ENCODE results near the gene DIPK1B.
"Not testable (repeated sequence)": the region's sequence is repeated elsewhere in the genome, so short reads cannot be mapped to it uniquely, and the experiment has no call there.

The DIPK1B gene

DNA sequence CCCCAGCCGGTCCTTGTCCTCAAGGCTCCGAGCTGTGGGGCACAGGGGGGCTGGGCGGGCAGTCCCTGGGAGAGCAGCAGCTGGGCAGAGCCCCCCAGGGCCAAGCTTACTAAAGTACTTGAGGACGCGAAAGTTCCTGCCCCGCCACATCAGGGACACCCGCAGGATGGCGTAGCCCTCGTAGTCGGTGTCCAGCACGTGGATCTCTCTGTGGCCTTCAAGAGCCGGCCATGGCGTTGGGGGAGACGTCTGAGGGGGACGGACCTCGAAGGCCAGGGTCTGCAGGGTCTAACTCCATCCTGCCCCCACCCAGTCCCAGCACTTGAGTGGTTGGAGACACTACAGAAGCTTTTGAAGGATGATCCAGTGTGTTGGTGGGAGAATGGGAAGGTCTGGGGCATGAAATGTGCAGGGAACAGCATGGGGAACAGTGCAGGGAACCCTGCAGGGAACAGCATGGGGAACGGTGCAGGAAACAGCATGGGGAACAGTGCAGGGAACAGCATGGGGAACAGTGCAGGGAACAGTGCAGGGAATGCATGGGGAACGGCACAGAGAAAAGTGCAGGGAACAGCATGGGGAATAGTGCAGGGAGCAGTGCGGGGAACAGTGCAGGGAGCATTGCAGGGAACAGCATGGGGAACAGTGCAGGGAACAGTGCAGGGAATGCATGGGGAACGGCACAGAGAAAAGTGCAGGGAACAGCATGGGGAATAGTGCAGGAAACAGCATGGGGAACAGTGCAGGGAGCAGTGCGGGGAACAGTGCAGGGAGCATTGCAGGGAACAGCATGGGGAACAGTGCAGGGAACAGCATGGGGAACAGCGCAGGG, 43.1 kb downstream of the DIPK1B start:
- DNase-seq, result not testable (repeated sequence)

DNA sequence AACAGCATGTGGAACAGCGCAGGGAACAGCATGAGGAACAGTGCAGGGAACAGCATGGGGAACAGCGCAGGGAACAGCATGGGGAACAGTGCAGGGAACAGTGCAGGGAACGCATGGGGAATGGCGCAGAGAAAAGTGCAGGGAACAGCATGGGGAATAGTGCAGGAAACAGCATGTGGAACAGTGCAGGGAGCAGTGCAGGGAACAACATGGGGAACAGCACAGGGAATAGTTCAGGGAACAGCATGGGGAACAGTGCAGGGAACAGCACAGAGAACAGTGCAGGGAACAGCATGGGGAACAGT, 43.7 kb downstream of the DIPK1B start:
- DNase-seq, result no peak

DNA sequence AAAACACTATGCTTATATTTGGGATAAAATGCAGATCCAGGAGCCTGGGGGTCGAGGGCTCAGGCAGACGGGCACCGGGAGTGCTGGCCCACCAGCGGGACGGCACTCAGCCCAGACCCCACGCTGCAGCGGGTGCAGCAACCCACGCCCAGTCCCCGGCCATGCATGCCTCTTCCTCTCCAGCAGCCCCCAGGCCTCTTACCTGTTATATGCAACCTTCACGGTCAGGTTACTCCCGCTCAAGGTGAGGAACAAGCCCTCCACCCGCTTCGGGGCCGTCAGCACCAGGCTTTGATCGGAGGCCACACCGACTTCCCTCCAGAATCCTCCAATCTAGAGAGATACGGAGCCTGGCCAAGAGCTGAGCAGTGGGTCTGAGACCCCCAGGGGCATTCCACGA, 44.5 kb downstream of the DIPK1B start:
- DNase-seq, result no peak

DNA sequence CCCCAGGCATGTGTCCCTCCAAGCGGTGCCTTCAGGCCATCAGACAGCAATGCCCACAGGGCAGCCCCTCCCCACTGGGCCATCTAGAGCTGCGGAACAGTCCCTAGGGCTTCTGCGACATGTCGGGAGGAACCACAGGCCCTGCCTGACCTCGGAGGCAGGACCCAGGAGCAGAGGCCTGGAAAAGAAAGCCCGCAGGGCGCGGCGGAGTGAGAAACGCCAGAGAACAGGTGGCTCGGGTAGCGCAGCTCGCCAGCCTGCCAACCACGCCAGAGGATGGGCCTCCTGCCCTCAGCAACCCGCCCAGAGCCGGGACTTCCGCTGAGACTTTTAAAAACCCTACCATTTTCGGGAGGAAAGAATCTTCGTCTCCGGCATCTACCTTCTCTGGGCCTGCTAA, 45.0 kb downstream of the DIPK1B start:
- DNase-seq, result no peak

DNA sequence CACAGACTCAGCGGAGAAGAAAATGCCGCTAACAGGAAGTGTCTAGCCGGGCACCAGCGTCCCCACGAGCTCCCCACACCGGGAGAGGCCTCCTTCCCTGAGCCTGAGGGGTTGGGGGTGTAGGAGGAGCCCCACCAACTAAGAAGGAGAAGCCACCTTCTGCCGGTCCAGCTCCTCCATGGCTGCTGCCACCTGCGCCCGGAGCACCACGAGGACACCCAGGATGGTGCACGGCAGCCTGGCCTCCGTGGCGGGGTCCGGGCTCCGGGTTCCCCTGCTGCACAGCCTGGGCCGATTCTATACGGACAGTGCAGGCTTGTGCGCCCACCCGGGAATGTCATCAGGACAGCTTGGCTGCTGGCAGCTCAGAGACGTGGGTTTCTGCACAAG, 45.4 kb downstream of the DIPK1B start:
- DNase-seq, result no peak

DNA sequence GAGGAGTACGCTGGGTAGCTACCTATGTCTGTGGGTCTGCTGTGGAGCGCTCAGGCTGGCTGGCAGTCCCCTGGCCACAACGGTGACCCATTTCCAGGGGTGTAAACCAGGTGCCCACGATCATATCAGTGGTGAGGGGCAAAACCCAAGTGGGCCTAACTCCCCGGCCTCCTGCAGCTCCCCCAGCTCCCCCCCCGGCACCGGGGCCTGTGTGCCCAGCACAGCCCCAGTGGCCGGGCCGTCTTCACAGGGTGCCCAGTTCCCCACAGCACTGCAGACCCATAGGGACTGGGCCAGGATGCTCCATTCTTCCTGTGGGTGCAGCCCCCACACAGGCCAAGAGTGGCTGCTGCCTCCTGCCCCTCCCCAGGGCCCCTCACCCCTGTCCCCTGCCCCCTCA, 46.6 kb downstream of the DIPK1B start:
- no peak for DNase-seq

DNA sequence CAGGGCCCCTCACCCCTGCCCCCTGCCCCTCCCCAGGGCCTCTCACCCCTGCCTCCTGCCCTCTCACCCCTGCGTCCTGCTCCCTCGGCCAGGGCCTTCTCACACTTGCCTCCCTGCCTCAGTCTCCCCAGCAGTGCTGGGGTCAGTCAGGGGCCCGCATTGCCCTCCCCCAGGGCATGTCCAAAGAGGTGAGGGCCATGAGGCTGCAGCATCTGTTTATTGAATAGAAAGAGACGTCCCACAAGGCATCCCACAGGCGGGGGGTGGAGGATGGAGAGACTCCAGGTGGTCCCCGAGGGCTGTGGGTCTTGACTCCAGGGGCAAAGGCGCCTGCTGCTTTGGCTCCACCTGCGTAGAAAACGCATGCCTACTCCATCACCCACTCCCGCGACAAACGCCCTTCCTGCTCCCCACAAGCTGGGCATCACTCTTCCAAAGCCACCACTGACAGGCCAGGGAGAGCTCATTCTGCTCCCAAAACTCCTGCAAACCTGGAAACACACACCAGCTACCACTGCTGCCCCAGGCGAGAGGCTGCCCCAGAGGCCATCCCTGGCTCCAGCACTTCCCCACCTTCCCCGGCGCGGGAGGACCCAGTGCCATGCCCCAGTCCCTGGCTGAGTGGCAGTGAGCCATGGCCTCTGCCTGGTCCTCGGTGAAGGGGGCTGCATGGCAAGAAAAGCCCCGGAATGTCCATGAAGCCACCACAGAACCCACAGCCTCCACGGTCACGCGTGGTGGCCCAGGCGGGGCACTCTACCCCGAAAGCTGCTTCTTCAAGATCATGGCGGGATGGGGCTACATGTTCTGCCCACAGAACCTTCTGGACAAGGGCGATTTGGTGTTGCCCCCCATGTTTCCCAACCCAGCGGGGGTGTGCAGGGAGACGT, 47.3 kb downstream of the DIPK1B start:
- no peak for DNase-seq

DNA sequence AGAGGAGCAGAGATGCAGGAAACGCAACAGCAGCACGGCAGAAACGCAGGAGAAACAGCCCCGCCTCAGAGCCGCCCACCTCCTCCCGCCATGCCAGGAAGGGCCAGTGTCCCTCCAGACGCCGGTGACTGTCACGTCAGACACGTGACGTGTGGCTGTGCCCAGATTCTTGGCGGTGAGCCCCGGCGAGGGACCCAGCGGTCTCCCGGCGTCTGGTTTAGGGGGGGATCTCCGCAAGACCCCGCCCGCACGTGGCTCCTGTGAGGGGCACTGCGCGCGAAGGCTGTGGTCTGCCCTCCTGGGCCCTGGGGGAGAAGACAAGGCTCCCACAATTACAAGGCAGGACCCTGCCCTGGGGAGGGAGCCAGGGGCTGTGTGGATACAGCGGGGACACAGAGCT, 48.1 kb downstream of the DIPK1B start:
- DNase-seq, result no peak

DNA sequence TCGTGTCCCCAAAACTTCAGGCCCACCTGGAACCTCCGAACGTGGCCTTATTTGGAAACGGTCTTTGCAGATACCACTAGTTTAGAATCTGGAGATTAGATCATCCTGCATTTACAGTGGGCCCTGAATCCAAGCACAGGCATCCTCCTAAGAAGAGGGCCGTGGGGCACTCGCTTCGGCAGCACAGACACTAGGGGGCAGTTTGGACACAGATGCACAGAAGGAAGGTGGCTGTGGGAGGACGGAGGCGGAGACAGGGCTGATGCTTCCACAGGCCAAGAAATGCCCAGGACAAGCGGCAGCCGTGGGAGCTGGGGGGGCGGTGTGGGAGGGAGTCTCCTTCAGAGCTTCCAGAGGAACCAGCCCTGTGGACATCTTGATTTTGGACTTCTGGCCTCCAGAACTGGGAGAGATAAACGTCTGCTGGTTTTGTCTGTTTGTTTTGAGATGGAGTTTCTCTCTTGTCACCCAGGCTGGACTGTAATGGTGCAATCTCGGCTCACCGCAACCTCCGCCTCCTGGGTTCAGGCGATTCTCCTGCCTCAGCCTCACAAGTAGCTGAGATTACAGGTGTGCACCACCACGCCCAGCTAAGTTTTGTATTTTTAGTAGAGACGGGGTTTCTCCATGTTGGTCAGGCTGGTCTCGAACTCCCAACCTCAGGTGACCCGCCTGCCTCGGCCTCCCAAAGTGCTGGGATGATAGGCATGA, 48.6 kb downstream of the DIPK1B start:
- peak; percentile 32 to 43 for DNase-seq

DNA sequence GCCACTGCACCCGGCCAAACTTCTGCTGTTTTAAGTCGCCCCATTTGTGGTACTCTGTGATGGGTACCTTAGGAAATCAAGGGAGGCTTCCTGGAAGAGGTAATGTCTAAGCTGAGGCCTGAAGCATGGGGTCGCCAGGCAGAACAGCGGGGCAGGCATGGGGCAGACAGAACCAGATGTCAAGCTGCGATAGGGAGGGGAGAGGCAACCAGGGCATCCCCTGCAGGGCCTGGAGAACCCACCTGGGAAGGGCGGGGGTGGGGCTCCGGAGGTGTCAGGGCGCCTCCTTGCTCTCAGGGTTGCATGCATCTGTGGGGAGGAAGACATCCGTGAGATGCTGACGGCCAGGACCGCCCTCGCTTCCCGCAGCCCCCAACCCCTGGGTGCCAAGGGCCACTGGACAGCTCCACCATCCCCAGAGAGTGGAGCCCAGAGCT, 49.2 kb downstream of the DIPK1B start:
- DNase-seq, result no peak

DNA sequence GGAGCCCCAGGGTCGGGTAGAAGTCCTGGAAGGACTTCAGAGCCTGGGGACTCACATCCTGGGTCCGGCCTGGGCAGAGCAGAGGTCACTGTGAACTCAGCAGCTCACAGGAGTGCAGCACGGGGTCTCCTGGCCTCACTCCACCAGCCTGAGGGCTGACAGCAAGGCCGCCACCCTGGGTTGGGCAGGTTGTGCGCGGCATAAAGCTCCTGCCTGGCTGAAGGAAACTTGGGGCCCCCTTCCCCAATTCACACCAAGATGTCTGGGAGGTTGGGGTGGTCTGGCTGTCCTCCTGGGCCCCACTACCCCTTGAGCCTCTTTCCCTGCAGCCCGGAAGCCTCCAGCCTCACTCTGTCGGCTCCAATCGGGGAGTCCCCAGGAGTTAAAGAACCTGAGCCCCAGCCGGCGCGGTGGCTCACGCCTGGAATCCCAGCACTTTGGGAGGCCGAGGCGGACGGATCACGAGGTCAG, 49.9 kb downstream of the DIPK1B start:
- no peak for DNase-seq

DNA sequence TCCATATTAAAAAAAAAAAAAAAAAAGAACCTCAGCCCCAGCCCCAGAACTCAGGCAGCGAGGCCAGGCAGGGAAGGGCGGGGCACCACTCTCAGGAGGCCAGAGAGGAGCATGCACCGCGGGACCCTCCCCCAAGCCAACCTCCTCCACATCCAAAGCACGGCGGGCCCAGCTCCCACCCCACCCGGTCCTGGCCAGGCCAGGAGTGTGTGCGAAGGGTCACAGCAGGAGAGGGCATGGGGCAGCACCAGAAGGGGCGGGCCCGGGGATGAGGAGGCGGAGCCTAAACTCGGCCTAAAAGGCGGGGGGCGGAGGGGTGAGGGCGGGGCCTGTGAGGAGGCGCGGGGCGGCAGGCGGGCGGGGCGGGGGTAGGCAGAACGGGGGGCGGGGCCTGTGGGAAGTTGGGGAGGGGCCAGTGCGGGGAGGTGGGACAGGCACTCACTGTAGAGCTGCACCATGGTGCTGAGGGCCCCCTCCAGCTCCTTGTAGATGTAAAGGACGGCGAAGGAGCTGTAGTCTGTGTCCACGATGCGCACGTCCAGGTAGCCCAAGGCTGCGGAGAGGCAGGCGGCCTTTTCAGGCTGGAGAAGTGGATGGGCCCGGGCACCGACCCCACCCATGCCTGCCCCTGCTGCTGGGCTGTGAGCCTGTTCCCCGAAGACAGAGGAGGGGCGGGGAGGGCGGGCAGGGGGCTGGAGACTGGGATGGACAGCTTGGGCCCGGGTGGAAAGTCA, 50.7 kb downstream of the DIPK1B start:
- DNase-seq, result peak in 1 of 2 experiments; percentile 32

DNA sequence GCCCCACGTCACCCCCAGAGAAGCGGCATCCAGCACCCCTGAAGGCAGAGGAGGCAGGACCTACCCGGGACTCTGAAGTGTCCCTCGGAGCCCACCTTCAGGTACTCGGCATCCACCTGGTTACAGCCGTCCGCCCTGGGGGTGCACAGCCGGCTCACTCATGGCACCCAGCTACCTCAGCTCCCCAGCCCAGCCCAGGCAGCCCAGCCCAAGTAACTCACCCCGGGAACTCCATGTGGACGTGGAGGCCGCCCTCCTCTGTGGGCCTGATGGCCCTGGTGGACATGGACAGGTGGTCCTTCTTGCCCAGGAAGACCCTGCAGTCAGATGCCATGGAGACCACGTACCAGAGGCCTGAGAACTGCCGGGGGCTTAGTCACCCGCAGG, 51.3 kb downstream of the DIPK1B start:
- no peak for DNase-seq

DNA sequence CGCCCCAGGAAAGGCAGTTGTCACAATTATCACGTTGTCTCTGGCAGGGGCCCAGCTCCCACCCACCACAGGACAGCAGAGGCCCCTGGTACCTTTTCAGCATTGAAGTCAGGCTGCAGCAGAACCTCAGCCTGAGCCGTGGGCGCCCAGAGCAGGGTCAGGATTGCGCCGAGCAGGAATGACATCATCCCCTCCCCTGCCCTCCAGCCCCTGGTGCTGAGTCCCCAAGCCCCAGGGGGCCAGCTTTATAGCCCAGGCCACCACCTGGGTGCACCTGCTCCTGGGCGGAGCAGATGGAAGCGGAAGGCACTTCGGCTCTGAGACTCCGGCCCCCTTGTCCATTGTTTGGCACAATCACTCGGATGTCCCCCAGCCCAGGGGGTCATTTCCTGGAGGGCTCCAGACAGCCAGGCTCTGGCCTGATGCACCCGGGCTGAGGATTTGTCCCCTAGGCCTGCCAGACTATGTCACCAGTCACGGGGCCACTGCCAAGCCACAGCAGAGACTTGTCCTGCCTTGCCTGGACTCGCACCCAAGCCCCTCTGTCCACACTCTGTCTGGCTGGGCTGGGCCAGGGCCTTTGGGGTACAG, 52.0 kb downstream of the DIPK1B start, which contains the start of gene LCN15:
Gene LCN15, minus strand, starts transcription at position 218 of the 591 bp plus-strand sequence. Its CDS starts 30 bp downstream, at position 188.
- no peak for DNase-seq

DNA sequence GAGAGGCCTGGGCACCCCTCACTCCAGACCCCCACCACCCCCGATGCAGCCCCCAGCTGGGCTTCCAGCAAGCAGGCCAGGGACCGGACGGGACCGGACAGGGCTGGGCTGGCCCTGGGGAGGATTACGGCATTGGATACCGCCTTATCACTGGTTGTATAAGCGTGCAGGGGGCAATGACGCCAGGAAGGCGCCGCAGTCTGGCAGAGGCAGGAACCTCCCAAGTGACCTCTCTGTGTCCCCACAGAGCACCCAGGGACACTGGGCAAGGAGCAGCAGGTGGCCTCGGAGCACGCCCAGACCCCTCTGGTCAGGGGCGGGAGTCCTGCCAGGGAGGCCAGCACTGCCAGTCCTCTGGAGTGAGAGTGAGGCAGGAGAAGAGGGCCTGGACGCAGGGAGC, 52.7 kb downstream of the DIPK1B start:
- no peak for DNase-seq

DNA sequence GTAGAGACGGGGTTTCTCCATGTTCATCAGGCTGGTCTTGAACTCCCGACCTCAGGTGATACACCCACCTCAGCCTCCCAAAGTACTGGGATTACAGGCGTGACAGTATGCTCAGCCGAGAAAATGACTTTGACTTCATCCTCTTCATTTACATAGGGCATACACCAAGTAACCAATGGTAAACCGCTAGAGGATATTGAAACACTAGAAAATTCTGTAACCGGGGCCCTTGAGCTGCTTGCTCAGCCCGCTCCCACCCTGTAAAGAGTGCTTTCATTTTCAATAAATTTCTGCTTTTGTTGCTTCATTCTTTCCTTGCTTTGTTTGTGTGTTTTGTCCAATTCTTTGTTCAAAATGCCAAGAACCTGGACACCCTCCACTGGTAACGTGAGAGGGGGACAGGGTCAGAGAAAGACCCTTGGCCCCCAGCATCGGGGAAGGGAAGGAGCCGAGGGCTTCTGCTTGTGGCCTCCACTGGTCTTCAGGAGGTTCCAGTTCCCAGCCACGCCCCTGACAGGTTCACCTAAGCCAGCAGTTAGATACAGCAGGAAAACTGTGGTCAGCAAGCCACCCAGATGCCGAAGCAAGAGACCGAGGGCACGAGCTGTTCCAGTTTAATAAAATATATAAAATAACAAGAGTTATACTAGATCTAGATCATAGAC, 53.5 kb downstream of the DIPK1B start:
- not testable (repeated sequence) for DNase-seq

DNA sequence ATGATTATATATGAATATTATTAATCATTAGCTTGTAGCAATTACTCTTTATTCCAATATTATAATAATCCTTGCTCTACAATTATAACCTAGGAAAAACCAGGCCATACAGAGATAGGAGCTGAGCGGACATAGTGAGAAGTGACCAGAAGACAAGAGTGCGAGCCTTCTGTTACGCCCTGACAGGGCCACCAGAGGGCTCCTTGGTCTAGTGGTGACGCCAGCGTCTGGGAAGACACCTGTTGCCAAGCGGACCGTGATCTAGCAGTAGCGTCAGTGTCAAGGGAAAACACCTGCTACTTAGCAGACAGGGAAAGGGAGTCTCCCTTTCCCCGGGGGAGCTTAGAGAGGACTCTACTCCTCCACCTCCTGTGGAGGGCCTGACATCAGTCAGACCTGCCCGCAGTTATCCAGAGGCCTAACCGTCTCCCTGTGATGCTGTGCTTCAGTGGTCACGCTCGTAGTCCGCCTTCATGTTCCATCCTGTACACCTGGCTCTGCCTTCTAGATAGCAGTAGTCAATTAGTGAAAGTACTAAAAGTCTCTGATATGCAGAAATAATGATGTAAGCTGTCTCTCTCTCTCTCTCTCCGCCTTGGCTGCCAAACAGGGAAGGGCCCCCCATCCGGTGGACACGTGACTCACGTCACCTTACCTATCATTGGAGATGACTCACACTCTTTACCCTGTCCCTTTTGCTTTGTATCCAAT, 54.2 kb downstream of the DIPK1B start:
- DNase-seq, result peak; percentile 39 to 61

DNA sequence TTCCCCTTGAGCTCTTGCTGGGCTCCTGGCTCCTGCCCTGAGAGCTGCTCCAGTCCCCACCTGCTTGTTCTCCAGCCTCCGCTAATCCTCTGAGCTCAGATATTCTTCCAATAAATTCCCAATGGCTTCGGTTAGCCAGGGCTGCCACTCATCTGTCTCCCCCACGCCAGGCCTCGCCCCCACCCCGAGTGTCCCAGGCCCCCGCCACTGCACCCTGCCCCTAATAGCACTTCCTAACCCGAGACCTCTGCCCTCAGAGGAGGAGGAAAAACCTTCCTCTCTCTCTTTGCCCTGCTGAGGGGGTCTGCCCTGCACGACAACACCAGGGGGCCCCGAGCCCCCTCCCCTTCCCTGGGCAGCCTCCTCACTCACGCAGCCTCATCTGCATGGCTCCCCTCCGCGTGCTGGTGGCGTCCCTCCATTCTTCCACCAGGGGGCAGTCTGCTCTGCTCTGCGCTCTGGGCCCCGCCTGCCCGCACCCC, 57.4 kb downstream of the DIPK1B start:
- peak; percentile 57 to 78 for DNase-seq

DNA sequence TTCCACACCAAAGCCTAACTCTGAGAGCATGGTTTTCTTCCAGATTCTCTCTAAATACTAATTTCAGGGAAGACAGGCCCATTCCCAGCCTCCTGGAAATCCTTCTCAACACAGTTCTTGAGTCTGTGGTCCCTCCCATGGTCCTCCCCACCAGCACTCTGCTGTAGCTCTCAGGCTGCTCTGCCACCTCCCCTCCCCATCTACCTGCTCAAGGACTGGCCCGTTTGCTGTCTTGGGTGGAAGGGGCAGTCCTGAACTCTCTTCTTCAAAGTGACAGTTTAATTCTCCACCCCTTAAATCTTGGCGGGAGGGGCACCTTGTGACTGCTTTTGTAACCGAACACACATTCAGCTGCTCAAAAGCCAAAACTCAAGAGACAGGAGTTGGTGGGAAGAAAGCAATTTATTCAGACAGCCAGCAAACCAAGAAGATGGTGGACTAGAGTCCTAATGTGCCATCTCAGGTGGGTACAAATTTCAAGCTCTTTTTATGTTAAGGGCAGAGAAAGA, 59.6 kb downstream of the DIPK1B start:
- no peak for DNase-seq

DNA sequence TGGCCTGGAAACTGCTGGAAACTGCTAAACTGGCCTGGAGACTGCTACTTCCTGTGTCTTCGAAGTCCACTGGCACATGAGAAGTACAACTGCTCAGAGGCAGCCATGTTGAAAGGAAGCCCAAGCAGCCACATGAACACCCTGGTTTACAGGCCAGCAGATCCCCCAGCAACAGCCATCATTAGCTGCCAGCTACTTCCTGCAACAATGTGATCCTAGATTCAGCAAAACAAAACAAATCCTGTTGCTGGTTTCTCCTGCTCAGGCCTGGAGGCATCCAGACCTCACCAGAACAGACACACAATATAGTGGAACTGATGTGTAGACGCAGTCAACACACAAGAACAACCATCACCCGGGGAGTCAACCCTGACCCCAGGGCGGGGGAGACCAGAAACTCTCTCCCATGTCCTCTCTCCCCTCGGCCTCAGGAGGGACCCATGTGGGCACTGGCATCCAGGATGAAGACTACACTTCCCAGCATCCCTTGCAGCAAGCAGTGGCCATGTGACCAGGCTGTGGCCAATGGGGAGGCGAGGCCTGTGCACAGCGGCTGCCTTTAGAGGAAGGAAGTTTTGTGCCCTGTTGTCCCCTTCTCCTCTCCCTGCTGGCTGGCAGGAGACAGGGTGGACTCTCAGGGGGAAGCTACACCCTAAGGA, 61.1 kb downstream of the DIPK1B start:
- peak in 1 of 2 experiments; percentile 41 for DNase-seq
